ENCODE results near the gene CETP. TPM values are rescaled to one million over a fixed set of nuclear protein-coding genes. Genes with fewer than 3 reads are reported as not detected.
"Not testable (repeated sequence)": the region's sequence is repeated elsewhere in the genome, so short reads cannot be mapped to it uniquely, and the experiment has no call there.

CETP gene
- total RNA-seq, 1 donor from 2014 or later = not detected

- no peak for TF ChIP-seq CTCF (conservative IDR thresholded peaks at IDR 0.05; ENCODE audit: low read depth, low read length)
- H3K4me3 ChIP-seq (ENCODE audit: low read depth, low read length) = no peak overlapping the region
- DNase-seq (ENCODE audit: low read depth) = no peak
Measured at GRCh38 chr16:56999409-57000270, 37.9 kb downstream of the CETP start.

- H3K4me3 ChIP-seq (ENCODE audit: low read depth, low read length) = no peak overlapping the region
- TF ChIP-seq CTCF (conservative IDR thresholded peaks at IDR 0.05; ENCODE audit: low read depth, low read length) = no peak
Measured at GRCh38 chr16:57000271-57001025, 38.7 kb downstream of the CETP start.

GRCh38 chr16:57001026-57001679 lies 39.4 kb downstream of the CETP start:
- DNase-seq (ENCODE audit: low read depth) = no peak

More at GRCh38 chr16:57000271-57001025, 38.7 kb downstream of the CETP start:
- DNase-seq (ENCODE audit: low read depth) = no peak

GRCh38 chr16:57003439-57004386 lies 42.0 kb downstream of the CETP start:
- DNase-seq (ENCODE audit: low read depth) = no peak
- TF ChIP-seq CTCF (conservative IDR thresholded peaks at IDR 0.05; ENCODE audit: low read depth, low read length) = no peak
- no peak overlapping the region for H3K4me3 ChIP-seq (ENCODE audit: low read depth, low read length)

More at GRCh38 chr16:57001026-57001679, 39.4 kb downstream of the CETP start:
- TF ChIP-seq CTCF (conservative IDR thresholded peaks at IDR 0.05; ENCODE audit: low read depth, low read length) = no peak
- H3K4me3 ChIP-seq (ENCODE audit: low read depth, low read length) = no peak overlapping the region

- DNase-seq (ENCODE audit: low read depth) = no peak
- no peak for TF ChIP-seq CTCF (conservative IDR thresholded peaks at IDR 0.05; ENCODE audit: low read depth, low read length)
- no peak overlapping the region for H3K4me3 ChIP-seq (ENCODE audit: low read depth, low read length)
Measured at GRCh38 chr16:57004387-57005250, 42.9 kb downstream of the CETP start.

- H3K4me3 ChIP-seq (ENCODE audit: low read depth, low read length); DNase-seq (ENCODE audit: low read depth): not testable (repeated sequence)
Measured at GRCh38 chr16:57005597-57005996, 43.8 kb downstream of the CETP start.
